GM19395 (cell line): ENCODE data around the gene SERINC5.
"Not testable (repeated sequence)": the region's sequence is repeated elsewhere in the genome, so short reads cannot be mapped to it uniquely, and the experiment has no call there.

ENCODE experiments used
- ATAC-seq: cut with Tn5 transposase; IDR thresholded peaks from one replicate; pipeline ENCODE4 v1.9.1; 2021; ENCODE audit warnings: mild to moderate bottlenecking, moderate library complexity; ENCODE audit not compliant: unreplicated experiment

SERINC5 gene

GRCh38 chr5:80143491-80143890 is 112.4 kb downstream of the SERINC5 start:
- ATAC-seq = no peak

DNA sequence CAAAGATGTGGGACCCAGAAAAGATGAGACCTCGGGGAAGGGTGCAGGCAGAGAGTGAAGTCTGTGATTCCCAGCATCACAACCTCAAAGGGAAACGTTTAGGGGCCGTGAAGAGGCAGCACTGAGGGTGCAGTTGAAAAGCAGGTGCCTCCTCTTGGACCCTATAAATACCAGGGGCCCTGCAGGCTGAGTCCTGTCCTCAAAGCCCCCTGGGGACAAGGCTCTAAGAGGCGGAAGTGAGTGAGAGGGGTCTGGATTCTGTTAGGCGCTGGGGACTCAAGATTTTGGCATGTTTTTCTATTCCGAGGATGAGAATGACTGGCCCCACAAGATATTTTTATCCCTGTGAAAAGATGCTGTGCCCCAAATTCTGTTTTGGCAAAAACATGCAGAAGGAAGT is 112.9 kb downstream of the SERINC5 start:
- ATAC-seq = no peak

DNA sequence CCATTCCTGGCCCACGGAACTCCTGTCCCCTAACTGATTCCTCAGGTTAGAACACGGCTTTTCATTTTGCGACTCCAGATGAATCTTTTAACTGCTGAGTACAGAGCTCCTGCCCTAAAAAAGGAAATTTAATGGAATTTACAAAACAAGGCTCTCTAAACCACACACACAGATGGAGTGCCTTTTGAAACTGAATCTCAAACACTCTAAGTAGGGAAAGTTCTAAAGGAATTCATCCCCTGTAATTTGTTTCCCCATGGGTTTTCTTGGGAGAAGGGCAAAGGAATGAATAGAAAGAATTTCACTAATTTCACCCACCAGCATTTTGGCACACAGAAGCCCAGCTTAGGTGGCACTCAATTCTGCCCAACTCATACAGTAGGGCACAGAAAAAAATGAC is 114.2 kb downstream of the SERINC5 start:
- no peak for ATAC-seq

DNA sequence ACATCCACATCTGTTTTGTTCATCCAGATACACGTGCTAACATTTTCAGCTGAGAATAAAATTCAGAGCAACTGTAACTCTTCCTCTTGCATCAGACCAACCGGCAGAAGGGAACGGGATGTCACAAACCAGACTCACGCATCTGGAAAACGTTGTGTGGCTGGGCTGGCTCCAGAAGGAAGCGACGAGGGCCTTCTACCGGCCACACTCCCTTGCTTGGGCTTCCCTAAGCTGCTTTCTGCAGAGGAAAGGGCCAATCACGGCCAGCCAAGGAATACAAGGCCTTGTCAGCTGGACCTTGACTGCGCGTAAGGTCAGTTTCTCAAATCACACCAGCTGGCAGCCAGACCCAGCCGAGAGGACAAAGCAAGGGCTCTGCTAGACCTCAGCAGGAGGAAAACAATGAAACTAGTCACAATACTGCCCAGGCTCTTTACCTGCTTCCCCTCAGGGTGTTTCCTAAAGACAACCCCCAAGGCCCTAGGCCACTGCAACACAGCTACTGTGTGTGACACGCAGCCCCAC is 114.6 kb downstream of the SERINC5 start:
- no peak for ATAC-seq

DNA sequence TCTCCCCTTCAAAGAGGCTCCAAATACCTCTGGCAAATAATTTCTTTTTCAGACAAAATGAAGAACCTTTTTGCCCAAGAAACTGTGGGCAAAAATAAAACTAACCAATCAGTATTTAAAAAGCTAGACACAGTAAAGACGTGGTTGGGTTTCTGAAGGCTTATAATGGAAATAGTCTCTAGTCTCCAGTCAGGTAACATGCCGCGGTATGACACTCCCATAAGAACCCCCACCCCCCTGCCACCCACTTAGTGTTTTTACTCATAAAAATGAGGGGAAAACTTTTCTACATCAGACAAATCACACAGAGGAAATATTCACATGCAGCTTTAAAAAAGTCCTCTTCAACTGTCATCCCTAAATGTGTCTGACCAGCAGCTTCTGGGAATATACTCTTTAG is 115.4 kb downstream of the SERINC5 start:
- ATAC-seq = no peak

DNA sequence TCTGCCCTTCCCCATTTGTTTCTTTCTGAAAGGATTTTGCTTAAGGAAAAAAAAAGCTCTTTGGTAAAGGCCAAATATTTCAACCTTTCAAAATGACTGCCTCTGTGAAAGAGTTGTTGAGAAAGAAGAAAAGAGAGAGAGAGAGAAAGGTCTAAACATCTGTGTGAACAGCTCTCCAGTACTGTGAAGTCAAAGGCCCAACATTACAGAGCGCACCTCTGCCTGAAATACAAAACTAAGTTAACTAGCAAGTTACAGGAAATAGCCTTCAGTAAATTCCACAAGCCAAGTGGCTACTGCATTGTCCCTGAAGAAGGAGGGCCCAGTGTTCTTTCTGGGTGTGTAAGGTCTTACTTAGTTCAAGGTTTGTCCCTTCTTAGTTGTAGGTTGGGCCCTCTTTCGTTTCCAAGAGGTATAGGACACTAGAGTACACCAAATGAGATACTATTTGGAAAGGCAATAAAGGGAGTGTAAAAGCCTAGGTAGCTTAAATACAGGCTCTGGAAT is 116.3 kb downstream of the SERINC5 start:
- ATAC-seq = no peak

DNA sequence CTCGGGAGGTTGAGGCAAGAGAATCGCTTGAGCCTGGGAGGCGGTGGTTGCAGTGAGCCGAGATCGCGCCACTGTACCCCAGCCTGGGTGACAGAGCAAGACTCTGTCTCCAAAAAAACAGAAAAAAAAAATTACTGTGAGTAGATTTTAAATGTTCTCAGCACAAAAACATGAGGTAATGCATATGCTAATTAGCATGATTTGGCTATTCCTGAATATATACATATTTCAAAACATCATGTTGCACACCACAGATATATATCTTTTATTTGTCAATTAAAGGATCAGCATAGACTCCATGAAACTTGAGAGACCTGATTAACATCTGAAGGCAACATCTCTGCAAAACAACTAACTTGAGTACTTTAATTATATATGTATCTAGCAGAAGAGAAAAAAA is 117.4 kb downstream of the SERINC5 start:
- ATAC-seq = no peak

DNA sequence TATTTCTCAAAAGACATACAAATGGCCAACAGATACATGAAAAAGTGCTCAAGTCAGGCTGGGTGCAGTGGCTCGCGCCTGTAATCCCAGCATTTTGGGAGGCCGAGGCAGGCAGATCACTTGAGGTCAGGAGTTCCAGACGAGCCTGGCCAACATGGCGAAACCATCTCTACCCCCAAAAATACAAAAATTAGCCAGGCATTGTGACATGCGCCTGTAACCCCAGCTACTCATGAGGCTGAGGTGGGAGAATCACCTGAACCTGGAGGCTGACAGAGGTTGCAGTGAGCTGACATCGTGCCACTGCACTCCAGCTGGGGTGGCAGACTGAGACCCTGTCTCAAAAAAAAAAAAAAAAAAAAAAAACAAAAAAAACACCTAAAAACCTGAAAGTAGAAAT is 119.0 kb downstream of the SERINC5 start:
- not testable (repeated sequence) for ATAC-seq

GRCh38 chr5:80134876-80135275 is 121.0 kb downstream of the SERINC5 start:
- no peak for ATAC-seq

DNA sequence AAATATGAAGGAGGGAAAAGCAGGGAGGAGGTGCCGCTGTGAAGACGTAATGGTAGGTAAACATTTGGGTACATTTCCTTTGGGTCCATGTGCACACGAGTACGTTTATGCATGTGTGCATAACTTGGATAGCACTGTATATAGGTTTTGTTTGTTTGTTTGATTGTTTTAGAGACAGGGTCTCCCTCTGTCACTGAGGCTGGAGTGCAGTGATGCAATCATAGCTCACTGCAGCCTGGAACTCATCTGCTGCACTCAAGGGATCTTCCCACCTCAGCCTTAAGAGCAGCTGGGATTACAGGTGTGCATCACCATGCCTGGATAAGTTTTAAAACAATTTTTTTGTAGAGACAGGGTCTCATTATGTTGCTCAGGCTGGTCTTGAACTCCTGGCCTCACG is 126.7 kb downstream of the SERINC5 start:
- no peak for ATAC-seq

- no peak for ATAC-seq
Measured at GRCh38 chr5:80128141-80128540, 127.7 kb downstream of the SERINC5 start.

DNA sequence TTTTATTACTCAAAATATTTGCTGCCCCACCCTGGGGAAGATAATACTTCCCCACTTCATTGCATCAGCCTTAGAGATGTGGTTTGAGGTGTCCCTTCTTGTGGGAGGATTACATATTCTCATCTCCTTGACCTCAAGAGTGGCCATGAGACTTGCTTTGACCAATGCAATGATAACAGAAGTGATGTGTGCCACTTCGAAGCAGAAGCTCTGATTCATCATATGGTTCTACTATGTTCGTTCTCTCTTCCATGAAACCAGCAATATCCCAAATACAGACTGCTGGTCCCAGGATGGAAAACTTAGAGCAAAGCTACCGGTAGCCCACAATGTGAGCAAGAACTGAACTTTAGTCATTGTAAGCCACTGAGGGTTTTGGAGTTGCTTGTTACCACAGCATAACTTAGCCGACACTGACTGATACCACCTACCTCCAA is 128.7 kb downstream of the SERINC5 start:
- ATAC-seq = no peak

DNA sequence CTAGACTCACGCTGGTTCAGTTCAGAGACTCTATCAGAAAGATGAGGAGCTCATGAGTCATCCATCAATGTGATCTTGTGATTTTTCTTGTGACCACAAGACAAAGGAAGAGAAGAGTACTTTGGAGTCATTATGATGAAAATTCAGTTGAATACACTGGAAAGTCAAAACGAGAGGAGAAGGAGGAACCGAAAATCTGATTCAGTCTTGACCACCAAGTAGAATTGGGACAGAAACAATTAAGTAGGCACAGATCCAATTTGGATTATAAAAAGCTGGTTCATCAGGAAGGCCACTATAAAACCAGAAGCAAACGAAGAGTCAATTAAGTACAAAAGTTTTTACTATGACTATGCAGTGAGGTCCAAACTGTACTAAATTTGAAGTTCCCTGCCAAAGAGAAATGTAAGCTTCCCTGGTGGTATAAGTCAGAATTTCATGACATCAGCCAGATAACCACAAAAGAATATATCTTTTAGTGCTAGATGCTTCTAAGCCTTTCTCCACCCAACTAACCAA is 129.8 kb downstream of the SERINC5 start:
- ATAC-seq = peak; percentile 76

GRCh38 chr5:80125022-80125961 is 130.6 kb downstream of the SERINC5 start:
- ATAC-seq = peak; percentile 91

- no peak for ATAC-seq
Measured at GRCh38 chr5:80124121-80124918, 131.5 kb downstream of the SERINC5 start.

- no peak for ATAC-seq
Measured at GRCh38 chr5:80122579-80122978, 133.3 kb downstream of the SERINC5 start.

GRCh38 chr5:80119372-80119771 is 136.5 kb downstream of the SERINC5 start:
- ATAC-seq = no peak

DNA sequence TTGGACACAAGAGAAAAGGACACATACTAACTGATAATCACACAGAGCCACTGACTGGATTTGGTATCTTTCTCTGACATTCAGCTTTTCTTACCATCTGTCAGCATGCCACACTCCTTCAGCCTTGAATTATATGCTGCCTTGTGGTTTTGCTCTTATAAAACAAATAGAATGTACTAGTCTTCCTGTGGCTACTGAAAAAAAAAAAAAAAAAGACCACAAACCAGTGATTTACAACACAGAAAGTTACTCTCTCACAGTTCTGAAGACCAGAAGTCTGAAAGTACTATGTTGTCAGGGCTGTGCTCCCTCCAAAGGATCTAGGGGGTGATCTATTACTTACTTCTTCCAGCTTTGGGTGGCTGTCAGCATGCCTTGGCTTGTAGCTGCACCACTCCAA is 138.4 kb downstream of the SERINC5 start:
- no peak for ATAC-seq

DNA sequence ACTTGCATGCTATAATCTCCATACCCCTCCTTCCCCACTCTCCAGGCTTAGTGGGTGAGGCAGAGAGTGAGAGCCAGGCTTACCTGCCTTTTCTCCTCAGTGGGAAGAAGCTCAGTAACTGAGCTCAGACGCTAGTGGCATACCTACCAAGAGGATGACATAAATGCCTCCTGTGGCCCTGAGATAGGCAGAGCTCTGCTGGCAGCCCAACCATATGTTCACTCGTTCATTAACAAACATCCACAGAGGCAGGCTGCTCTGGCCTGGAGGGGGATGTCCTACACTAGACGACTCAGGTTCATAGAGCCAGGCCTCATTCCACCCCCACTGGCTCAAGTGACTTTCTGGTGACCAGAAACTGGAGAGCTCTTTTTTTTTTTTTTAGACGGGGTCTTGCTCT is 139.4 kb downstream of the SERINC5 start:
- no peak for ATAC-seq

DNA sequence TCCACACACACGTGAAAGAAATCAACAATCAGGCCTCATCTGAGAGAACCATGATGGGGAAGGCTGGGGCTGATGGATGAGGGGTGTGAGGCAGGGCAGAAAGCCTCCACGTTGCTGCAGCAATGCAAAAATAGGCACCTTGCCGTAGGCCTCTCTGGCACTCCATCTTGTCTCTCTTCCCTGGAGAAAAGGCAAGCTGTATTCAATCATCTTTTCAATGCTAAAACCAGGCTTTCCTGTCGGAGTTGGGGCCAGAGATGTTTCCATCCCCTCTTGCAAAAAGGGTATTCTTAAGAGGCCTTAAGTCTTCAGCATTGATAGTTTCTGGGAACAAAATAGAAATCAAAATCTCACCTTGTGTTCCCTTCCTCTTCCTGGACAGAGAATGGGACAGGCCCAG is 139.8 kb downstream of the SERINC5 start:
- no peak for ATAC-seq

DNA sequence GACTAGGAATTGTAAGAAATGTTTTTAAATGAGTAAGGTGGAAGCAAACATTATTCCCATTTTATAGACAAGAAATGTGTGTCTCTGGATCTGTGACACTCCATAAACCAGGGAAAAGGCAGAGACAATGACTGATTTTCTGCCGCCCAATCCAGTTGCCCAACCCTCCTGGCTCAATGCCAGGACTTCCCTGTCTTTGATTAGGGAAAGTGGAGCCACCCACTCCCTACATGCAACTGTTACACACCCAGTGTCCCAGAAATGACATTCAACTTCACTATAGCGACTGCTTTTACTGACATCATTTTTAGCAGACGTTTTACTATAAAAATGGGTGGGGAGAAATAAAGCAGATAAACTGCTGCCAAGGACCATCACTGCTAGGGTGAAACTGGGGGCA is 141.0 kb downstream of the SERINC5 start:
- ATAC-seq = no peak
